Femur (tissue), 1 donor: ENCODE results near the gene ANO1.
"Not testable (repeated sequence)": the region's sequence is repeated elsewhere in the genome, so short reads cannot be mapped to it uniquely, and the experiment has no call there.

ENCODE experiments used
- DNase-seq: peaks from one replicate; pipeline ENCODE4 v3.0.0-alpha.2; 2017

Gene ANO1

GRCh38 chr11:70078095-70078780, at the start of gene ANO1:
Gene ANO1 (plus strand): TSS chr11:70078317. CDS start chr11:70078607, 290 bp downstream.
- peak; percentile 70 for DNase-seq

GRCh38 chr11:70029115-70029860, 48.8 kb upstream of the ANO1 start:
- no peak for DNase-seq

DNA sequence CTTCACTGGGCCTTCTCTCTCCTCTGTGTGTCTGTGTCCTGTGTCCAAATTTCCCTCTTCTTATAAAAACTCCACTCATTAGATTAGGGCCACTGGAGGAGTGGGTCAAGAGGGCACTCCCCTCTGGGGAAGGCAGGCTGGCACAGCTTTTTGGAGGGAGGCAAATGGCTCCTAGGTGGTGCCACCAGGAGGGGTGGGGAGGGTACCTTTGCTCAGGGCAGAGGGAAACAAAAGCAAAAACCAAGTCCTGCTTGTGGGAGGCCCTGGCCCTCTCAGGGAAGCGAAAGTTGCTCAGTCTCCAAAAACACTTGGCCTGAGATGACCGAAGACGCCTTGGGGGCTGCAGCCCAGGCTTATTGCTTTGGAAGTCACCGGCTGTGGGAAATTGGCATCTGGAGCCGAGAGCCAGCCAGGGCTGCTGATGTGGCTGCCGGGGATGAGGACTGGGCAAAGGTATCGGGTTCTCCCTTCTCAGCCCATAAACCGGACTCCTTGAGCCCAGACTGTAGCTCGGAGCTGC, 48.2 kb upstream of the ANO1 start:
- peak; percentile 44 for DNase-seq

- DNase-seq = no peak
Observed at GRCh38 chr11:70030412-70030811, 47.7 kb upstream of the ANO1 start.

- no peak for DNase-seq
Observed at GRCh38 chr11:70031631-70032469, 46.3 kb upstream of the ANO1 start.

DNA sequence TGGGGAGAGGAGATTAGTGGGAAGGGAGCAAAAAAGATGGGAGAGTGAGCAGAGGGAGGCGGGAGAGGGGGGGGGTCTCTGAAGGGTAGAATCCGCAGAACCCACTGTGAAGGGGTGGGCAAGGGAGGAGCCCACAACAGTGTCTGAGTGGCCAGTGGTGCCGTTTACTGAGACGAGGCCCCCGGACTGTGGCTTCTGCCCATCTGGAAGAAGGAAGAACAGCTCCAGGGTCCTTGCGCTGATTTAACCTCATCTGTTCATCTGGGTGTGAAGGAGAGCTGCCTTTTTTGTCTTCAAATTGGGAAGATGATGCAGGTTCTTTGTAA, 45.7 kb upstream of the ANO1 start:
- DNase-seq = no peak

DNA sequence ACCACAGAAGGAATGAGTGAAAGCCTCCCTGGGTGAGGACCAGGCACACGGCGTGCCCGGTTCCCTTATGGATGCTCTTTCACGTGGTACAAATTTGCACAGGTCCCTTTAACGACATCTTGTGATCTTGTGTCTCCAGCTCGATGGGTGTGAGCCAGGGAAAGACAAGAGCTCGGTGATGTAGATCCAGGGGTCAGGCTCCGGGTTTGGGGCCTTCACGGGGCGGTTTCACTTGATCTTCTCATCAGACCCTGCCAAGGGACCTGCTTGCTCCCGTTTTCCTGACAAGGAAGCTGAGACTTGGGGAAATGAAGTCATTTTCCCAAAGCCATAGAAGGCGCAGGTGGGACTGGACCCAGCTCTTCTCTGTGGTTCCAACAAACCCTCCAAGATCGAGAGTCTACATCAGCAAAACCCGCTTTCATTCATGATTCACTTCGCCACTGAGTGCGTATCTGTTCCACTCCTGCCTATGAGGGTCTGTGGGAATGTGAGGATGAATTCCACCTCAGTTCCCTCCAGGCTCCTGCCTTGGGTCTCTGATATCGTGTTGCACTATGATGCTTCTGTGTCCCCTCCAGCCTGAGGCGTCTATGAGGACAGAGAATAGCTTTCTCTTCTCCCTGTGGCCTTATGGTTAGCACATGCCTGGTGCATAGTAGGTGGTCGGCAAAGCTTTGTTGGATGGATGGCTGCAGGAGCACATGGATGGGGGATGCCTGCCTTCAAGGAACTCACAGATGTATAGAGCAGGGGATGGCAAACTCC, 45.0 kb upstream of the ANO1 start:
- no peak for DNase-seq

- no peak for DNase-seq
Observed at GRCh38 chr11:70033711-70034070, 44.4 kb upstream of the ANO1 start.

- DNase-seq = no peak
Observed at GRCh38 chr11:70034740-70035365, 43.3 kb upstream of the ANO1 start.

DNA sequence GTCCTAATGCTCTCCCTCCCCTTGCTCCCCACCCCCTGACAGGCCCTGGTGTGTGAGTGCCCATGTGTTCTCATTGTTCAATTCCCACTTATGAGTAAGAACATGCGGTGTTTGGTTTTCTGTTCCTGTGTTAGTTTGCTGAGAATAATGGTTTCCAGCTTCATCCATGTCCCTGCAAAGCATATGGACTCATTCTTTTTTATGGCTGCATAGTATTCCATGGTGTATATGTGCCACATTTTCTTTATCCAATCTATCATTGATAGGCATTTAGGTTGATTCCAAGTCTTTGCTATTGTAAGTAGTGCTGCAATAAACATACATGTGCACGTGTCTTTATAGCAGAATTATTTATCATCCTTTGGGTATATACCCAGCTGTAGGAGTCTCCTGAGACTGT, 42.5 kb upstream of the ANO1 start:
- DNase-seq = not testable (repeated sequence)

- no peak for DNase-seq
Observed at GRCh38 chr11:70036971-70037882, 40.9 kb upstream of the ANO1 start.

DNA sequence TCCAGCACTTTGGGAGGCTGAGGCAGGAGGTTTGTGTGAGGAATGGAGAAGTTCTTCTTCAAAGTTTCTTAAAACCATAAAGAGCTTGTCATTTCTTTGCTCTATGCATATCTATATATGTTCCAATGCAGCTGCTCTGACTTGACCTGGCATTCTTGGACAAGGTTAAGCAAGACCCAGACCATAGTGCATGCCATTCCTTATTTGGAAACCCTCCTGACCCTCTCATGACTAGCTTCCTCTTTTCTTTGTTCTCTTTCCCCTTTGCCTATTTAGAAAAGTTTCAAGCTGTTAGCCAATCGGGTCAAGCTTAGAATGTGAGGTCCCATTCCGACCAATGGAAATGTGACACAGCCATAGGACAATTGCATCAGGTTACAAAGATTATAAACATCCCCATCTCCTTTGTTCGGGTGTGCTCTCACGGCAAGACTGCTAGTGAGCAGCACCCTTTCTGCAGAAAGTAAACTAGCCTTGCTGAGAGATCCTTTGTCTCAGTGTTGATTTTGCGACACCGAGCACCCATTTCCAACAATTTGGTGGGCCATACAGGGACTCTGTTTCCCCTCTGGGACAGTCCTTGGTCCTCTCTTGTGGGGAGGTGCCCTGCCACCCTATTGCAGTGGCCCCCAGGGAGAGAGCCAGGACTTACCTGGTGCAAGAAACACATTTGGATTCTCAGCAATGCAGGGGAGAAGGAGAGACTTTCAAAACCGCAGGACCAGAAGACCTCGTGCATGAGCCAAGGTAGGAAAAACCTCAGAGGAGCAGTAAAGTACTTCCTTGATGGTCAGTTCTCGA, 39.9 kb upstream of the ANO1 start:
- DNase-seq = no peak

DNA sequence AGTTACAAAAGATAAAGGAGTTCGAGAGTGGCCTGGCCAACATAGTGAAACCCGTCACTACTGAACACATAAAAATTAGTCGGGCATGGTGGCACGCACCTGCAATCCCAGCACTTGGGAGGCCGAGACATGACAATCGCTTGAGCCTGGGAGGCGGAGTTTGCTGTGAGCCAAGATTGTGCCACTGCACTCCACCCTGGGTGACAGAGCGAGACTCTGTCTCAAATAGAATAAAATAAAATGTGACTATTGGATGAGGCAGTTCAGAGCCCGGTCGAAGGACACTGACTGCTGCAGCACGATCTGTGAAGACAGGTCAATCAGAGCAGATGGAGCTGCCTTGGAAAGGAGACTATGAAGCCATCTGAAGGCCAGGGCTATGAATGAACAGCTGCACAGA, 37.7 kb upstream of the ANO1 start:
- DNase-seq = no peak

- DNase-seq = no peak
Observed at GRCh38 chr11:70040869-70041501, 37.1 kb upstream of the ANO1 start.

DNA sequence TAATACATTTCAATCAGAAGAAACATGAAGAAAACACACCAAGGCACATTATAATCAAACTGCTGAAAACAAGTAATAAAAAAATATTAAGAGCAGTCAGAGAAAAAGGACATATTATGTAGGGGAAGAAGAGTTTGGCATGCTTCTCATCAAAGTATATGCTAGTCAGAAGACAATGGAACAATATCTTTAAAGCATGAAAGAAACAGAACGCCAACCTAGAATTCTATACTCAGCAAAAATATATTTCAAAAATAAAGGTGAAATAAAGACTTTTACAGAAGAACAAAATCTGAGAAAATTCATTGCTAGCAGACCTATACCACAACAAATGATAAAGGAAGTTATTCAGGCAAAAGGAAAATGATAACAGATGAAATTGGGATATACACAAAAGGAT, 34.6 kb upstream of the ANO1 start:
- no peak for DNase-seq

- DNase-seq = no peak
Observed at GRCh38 chr11:70046089-70046488, 32.0 kb upstream of the ANO1 start.

- DNase-seq = no peak
Observed at GRCh38 chr11:70048279-70049024, 29.7 kb upstream of the ANO1 start.

GRCh38 chr11:70049045-70049444, 29.1 kb upstream of the ANO1 start:
- no peak for DNase-seq

GRCh38 chr11:70050243-70050642, 27.9 kb upstream of the ANO1 start:
- DNase-seq = no peak
